Lower lobe of right lung (tissue), 2 donors: Measurements from ENCODE around the gene TCL1B. TPM values are rescaled to one million over a fixed set of nuclear protein-coding genes. Genes with fewer than 3 reads are reported as not detected.

Source experiments
- ATAC-seq, 2 donors: fragments of 200-7000 bp; cut with Tn5 transposase; one replicate each; pipeline ENCODE4 v1.9.1; 2020 to 2022; ENCODE audit warnings: mild to moderate bottlenecking in 2 of 2, moderate library complexity in 2 of 2
- DNase-seq: peaks from one replicate; pipeline ENCODE4 v3.0.0-alpha.2; 2020
- H3K27ac ChIP-seq: fragments of 200-600 bp; one replicate; pipeline ENCODE4 v1.8.0; 2022
- H3K27me3 ChIP-seq: fragments of 200-600 bp; one replicate; pipeline ENCODE4 v1.8.0; 2022; ENCODE audit warnings: low read depth
- H3K36me3 ChIP-seq: fragments of 200-600 bp; one replicate; pipeline ENCODE4 v1.8.0; 2022; ENCODE audit warnings: mild to moderate bottlenecking
- H3K4me1 ChIP-seq: fragments of 200-600 bp; one replicate; pipeline ENCODE4 v1.8.0; 2022
- H3K4me3 ChIP-seq: fragments of 200-600 bp; one replicate; pipeline ENCODE4 v1.8.0; 2022; ENCODE audit warnings: mild to moderate bottlenecking
- H3K9me3 ChIP-seq: fragments of 200-600 bp; one replicate; pipeline ENCODE4 v1.8.0; 2022
- intact Hi-C: fragments of 100-400 bp; cut with DNase I; formaldehyde crosslinking; loops from one replicate; pipeline ENCODE4 v1.11.0; 2022
- total RNA-seq: library from RNA; stranded (reverse); fragmentation: NEBNext Ultra II Directional; extraction: Animal tissue kit (Norgen Biotek cat#: 25700); gene quantifications from one replicate; pipeline ENCODE4 v1.2.1, GENCODE V29; 2021
- TF ChIP-seq, protein P1 (sequence below): fragments of 200-600 bp; IDR thresholded peaks from one replicate; pipeline ENCODE4 v1.8.0; 2022; ENCODE audit warnings: antibody characterized with exemption, mild to moderate bottlenecking
- donor health status: DM: no; HTN: yes; CAD: no; lungs with severe emphysema.

The TCL1B gene
- total RNA-seq, 1 donor from 2014 or later: not detected

DNA sequence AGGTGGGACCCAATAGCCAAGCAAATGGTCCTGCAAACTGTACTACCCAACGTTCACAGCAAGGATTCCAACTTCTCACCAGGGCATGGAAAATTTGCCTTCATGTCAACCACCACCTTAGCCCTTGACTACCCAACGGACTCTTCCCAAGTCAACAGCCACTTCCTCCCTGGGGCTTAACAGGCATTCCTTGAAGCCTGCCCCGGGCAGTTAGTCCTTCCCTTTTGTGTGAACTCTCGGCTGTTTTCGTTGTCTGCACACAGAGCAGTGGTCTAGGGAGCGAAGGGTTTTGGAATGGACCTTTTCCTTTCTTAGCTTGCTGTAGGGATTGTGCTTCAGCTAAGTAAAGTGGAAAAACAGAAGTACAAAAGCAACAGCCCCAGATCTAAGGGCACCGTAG lies 35.2 kb upstream of the TCL1B start:
- Histone ChIP-seq H3K4me3 (no peak overlapping the region), H3K27ac (no peak overlapping the region), H3K27me3 (no peaks in the 10 kb centered on the region), H3K36me3 (no peaks in the 10 kb centered on the region), H3K9me3 (no peaks in the 10 kb centered on the region), H3K4me1 (no peaks in the 10 kb centered on the region)
- DNase-seq: no peak
- ATAC-seq: no peak
- TF ChIP-seq, protein P1, sequence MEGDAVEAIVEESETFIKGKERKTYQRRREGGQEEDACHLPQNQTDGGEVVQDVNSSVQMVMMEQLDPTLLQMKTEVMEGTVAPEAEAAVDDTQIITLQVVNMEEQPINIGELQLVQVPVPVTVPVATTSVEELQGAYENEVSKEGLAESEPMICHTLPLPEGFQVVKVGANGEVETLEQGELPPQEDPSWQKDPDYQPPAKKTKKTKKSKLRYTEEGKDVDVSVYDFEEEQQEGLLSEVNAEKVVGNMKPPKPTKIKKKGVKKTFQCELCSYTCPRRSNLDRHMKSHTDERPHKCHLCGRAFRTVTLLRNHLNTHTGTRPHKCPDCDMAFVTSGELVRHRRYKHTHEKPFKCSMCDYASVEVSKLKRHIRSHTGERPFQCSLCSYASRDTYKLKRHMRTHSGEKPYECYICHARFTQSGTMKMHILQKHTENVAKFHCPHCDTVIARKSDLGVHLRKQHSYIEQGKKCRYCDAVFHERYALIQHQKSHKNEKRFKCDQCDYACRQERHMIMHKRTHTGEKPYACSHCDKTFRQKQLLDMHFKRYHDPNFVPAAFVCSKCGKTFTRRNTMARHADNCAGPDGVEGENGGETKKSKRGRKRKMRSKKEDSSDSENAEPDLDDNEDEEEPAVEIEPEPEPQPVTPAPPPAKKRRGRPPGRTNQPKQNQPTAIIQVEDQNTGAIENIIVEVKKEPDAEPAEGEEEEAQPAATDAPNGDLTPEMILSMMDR: no peak
- intact Hi-C loops: no loop called here

DNA sequence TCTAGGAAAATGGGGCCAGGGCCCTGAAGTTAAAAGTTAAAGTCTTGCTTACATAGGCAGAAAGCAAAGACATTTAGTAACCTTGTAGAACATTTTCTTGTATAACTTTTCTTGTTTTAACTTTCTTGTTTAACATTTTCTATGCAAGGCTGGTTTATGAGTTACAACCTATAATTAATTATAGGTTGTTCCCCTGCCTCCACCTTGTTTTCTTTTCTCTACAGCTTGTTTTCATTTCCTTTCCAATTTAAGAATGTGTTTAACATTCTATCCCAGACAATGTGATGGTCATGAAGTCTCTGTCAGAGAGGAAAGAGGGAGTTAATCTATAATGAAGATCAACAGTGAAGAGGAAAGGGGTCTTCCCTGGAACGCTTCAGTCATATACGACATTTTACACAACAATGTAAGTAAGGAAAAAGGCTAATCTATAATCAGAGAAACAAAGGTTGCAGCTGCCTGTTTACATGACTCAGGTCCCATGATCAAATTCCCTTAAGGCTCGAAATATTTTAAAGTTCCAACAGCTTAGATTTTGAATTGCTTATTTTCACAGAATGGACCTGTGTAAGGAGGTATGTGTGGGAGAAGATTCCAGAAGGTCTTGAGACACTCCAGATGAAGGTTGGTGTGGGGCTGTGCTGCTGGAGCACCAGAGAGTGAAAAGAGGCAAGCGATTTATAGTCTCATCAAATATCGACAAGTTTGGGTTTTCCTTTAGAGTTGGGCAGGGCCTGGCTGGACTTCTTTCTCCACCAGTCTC lies 34.2 kb upstream of the TCL1B start:
- TF ChIP-seq, protein P1: no peak
- no peaks in the 10 kb centered on the region for H3K9me3 ChIP-seq
- no peaks in the 10 kb centered on the region for H3K36me3 ChIP-seq
- ATAC-seq: no peak
- H3K27ac ChIP-seq: no peak overlapping the region
- H3K4me3 ChIP-seq: no peak overlapping the region
- H3K4me1 ChIP-seq: no peaks in the 10 kb centered on the region
- H3K27me3 ChIP-seq: no peaks in the 10 kb centered on the region
- DNase-seq: no peak
- intact Hi-C loops: no loop called here

DNA sequence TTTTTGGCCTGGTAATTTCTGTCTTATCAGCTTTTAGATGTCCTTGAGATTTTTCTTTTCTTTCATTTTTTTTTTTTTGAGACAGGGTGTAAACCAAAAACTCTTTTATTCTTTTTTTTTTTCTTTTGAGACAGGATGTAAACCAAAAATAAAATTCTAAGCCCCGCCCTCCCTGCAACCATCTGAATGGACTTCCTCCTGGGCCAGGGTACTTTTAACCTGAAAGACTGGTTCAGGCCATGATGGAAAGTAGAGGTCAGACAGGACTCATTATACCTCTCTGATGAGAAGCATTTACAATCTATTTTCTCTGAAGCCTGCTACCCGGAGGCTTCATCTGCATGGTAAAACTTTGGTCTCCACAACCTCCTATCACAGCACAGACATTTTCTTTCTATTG lies 33.5 kb upstream of the TCL1B start:
- no peaks in the 10 kb centered on the region for H3K9me3 ChIP-seq
- H3K36me3 ChIP-seq: no peaks in the 10 kb centered on the region
- no peaks in the 10 kb centered on the region for H3K4me1 ChIP-seq
- no peak overlapping the region for H3K4me3 ChIP-seq
- H3K27ac ChIP-seq: no peak overlapping the region
- ATAC-seq (no peak), DNase-seq (no peak)
- TF ChIP-seq, protein P1: no peak
- intact Hi-C loops: no loop called here
- no peaks in the 10 kb centered on the region for H3K27me3 ChIP-seq

DNA sequence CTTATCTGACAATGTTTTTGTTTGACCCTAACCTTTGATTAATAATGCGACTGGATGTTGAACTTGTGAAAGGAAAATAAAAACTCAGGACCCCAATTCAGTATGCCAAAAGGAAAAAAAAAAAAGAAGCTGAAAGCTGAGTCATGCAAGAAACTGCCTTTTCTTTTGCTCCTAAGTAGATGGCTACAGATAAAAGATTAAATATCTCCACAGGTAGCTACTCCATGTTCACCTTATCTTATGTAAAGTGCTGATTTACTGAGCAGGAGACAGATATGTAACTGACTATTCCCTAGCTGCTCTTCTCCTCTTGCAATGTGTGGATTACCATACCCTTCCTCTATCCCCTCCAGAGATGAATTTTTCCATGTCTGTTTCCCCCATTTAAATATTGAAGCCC lies 30.8 kb upstream of the TCL1B start:
- ATAC-seq (no peak), DNase-seq (no peak)
- H3K27ac ChIP-seq: no peak overlapping the region
- H3K4me1 ChIP-seq: no peaks in the 10 kb centered on the region
- intact Hi-C loops: no loop called here
- H3K27me3 ChIP-seq: peaks cover 17% of the 10 kb centered on the region
- no peaks in the 10 kb centered on the region for H3K9me3 ChIP-seq
- no peaks in the 10 kb centered on the region for H3K36me3 ChIP-seq
- TF ChIP-seq, protein P1: no peak
- H3K4me3 ChIP-seq: no peak overlapping the region

DNA sequence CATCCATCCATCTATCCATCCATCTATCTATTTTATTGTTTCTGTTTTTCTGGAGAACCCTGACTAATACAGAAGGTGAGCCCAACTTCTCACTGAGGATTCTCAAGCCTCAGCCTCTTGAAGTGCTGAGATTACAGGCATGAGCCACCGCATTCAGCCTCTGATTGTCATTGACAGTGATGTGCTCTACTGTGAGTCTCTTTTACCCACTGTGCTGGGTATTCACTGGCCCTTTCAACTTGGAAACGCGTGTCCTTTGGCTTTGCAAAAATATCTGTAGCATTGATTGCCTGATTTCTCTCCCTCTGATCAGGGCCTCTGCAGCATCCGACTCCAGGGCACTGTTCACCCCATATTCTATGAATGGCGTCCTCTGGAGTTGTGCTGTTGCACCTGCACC lies 29.6 kb upstream of the TCL1B start:
- ATAC-seq (no peak), DNase-seq (no peak)
- H3K27me3 ChIP-seq: peaks cover 18% of the 10 kb centered on the region
- intact Hi-C loops: no loop called here
- H3K27ac ChIP-seq: no peak overlapping the region
- no peaks in the 10 kb centered on the region for H3K36me3 ChIP-seq
- no peaks in the 10 kb centered on the region for H3K9me3 ChIP-seq
- TF ChIP-seq, protein P1: no peak
- H3K4me1 ChIP-seq: no peaks in the 10 kb centered on the region
- no peak overlapping the region for H3K4me3 ChIP-seq
